ENCODE results near the gene SH3BP4. TPM values are rescaled to one million over a fixed set of nuclear protein-coding genes. Genes with fewer than 3 reads are reported as not detected.
A peak's percentile ranks its signal among the peaks of the same experiment; 100 is the strongest.

The SH3BP4 gene
- total and polyA plus RNA-seq, 2 of the 8 experiments (the other 6 are each of a cell fraction or from before 2014, with no cell fraction given), result 28.3 to 35.4 TPM

- Histone ChIP-seq H3K18ac (ENCODE audit: extremely low read depth, low read length) (no peak overlapping the region; the same call in 1 of the 2 replicates), H2AK5ac (ENCODE audit: low read depth, low read length) (no peak overlapping the region), H2BK12ac (ENCODE audit: low read depth, low read length) (no peak overlapping the region; the same call in 1 of the 2 replicates), H4K91ac (replicated peaks; ENCODE audit: insufficient read length, low read length) (no peak overlapping the region), H3K9ac (replicated peaks in 1 of 4; ENCODE audit: extremely low read depth in 1 of 4, low read depth in 3 of 4, low read length in 3 of 4) (no peak overlapping the region), H3K9me3 (ENCODE audit: insufficient read depth in 2 of 2, low read depth in 1 of 2, low read length in 1 of 2) (no peaks in the 10 kb centered on the region), H3K4me3 (ENCODE audit: extremely low read depth in 1 of 4, insufficient read depth in 2 of 4, low read depth in 3 of 4, low read length in 4 of 4) (no peak overlapping the region), H3K14ac (ENCODE audit: insufficient read length) (no peak overlapping the region), H3K23me2 (ENCODE audit: low read depth, low read length) (no peaks in the 10 kb centered on the region), H2BK120ac (replicated peaks; ENCODE audit: low read depth, low read length) (no peak overlapping the region), H2BK5ac (ENCODE audit: low read depth, low read length) (peak overlapping the region; percentile 75; the same call in 1 of the 2 replicates), H3K23ac (ENCODE audit: insufficient read length) (no peak overlapping the region), H3K27ac (ENCODE audit: low read depth, low read length) (no peak overlapping the region; the same call in 1 of the 2 replicates), H3K27me3 (replicated peaks in 1 of 4; ENCODE audit: control insufficient read depth in 3 of 4, extremely low read depth in 1 of 4, insufficient read depth in 3 of 4, low read length in 3 of 4) (no peaks in the 10 kb centered on the region), H2BK15ac (ENCODE audit: low read length) (no peak overlapping the region), H3K4ac (replicated peaks; ENCODE audit: insufficient read length, low read depth, low read length) (no peak overlapping the region), H2BK20ac (ENCODE audit: low read length) (no peak overlapping the region), H3K79me2 (ENCODE audit: control insufficient read depth in 1 of 2, insufficient read depth in 2 of 2, low read length in 2 of 2) (peaks cover 4 to 82% of the 10 kb centered on the region in 2 experiments; a peak in 3 of 4 replicates), H4K8ac (ENCODE audit: extremely low read depth, insufficient read depth, low read length) (no peak overlapping the region), H3K56ac (replicated peaks; ENCODE audit: insufficient read length, low read depth, low read length) (no peak overlapping the region), H4K5ac (ENCODE audit: insufficient read length, low read depth, low read length) (no peak overlapping the region), H3K4me2 (ENCODE audit: insufficient read depth in 1 of 2, low read depth in 2 of 2, low read length in 2 of 2) (no peak overlapping the region), H3K79me1 (ENCODE audit: low read depth, low read length) (peaks cover 25% of the 10 kb centered on the region), H2AFZ (ENCODE audit: low read length) (no peak overlapping the region), H3K36me3 (ENCODE audit: control insufficient read depth in 2 of 4, insufficient read depth in 4 of 4, low read length in 3 of 4) (peaks cover 0 to 26% (median 0%) of the 10 kb centered on the region in 4 experiments; a peak in 2 of 8 replicates), H4K20me1 (replicated peaks in 1 of 2; ENCODE audit: control insufficient read depth in 1 of 2, insufficient read depth in 2 of 2, low read length in 2 of 2) (peaks cover 2 to 14% of the 10 kb centered on the region in 2 experiments), H3K4me1 (replicated peaks in 1 of 4; ENCODE audit: control insufficient read depth in 3 of 4, insufficient read depth in 4 of 4, low read length in 3 of 4) (peaks cover 4 to 36% (median 25%) of the 10 kb centered on the region in 4 experiments)
- FAIRE-seq, result no peak
- DNase-seq (ENCODE audit: low read depth in 1 of 2, low spot score in 2 of 2), result no peak
- 87% methylated on average over 10 of the region's 11 CpGs; no CpG with 5 or more reads in 1 of the 2 experiments for WGBS, 2 experiments (ENCODE audit: extremely low coverage in 1 of 2, insufficient coverage in 1 of 2, insufficient read length in 1 of 2, insufficient replicate concordance in 2 of 2, low coverage in 1 of 2, low lambda C conversion rate in 2 of 2, missing lambda C conversion rate in 1 of 2)
- POLR2A ChIA-PET (ENCODE audit: partially characterized antibody), result interaction anchor here (1.0 kb wide), 1 partner anchor 9 kb away, joined by 3 read pairs; no protein-coding TSS in a partner anchor
- CTCF ChIA-PET (ENCODE audit: partially characterized antibody), result interaction anchor here (1.2 kb wide), 1 partner anchor 44 kb away, joined by 3 read pairs; no protein-coding TSS in a partner anchor
- TF ChIP-seq SP4 (IDR thresholded peaks at IDR 0.05; ENCODE audit: low read length) (no peak), TAF7 (optimal IDR thresholded peaks at IDR 0.05; ENCODE audit: borderline replicate concordance, low read depth, low read length) (no peak), POLR2AphosphoS5 (IDR thresholded peaks at IDR 0.05; ENCODE audit: low read depth, low read length) (no peak), CHD1 (IDR thresholded peaks at IDR 0.05; ENCODE audit: low read depth, low read length) (no peak), CTBP2 (IDR thresholded peaks at IDR 0.05; ENCODE audit: borderline replicate concordance, insufficient read depth, insufficient read length, low read length) (no peak), SP1 (IDR thresholded peaks at IDR 0.05; ENCODE audit: low read depth, low read length) (no peak), TEAD4 (IDR thresholded peaks at IDR 0.05; ENCODE audit: low read depth, low read length) (no peak), RBBP5 (IDR thresholded peaks at IDR 0.05; ENCODE audit: borderline replicate concordance, low read depth, low read length) (no peak), TAF1 (IDR thresholded peaks at IDR 0.05; ENCODE audit: low read depth, low read length) (no peak), PHF8 (conservative IDR thresholded peaks at IDR 0.05; ENCODE audit: low read depth, low read length) (no peak)
- TF ChIP-seq, protein P1, sequence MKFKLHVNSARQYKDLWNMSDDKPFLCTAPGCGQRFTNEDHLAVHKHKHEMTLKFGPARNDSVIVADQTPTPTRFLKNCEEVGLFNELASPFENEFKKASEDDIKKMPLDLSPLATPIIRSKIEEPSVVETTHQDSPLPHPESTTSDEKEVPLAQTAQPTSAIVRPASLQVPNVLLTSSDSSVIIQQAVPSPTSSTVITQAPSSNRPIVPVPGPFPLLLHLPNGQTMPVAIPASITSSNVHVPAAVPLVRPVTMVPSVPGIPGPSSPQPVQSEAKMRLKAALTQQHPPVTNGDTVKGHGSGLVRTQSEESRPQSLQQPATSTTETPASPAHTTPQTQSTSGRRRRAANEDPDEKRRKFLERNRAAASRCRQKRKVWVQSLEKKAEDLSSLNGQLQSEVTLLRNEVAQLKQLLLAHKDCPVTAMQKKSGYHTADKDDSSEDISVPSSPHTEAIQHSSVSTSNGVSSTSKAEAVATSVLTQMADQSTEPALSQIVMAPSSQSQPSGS (IDR thresholded peaks at IDR 0.05; ENCODE audit: low read length), result no peak
These were observed 48.1 kb downstream of the SH3BP4 start for GRCh38 chr2:234999740-235000425.
